MCF 10A (cell line): Measurements from ENCODE around the gene KRTAP10-8. TPM values are rescaled to one million over a fixed set of nuclear protein-coding genes. Genes with fewer than 3 reads are reported as not detected.

ENCODE experiments used
- BruUV-seq: library from RNA; stranded (reverse); fragments of 400-500 nt; replicated peaks from 2 replicates; lab custom pipeline; 2021; lab: Mats Ljungman, UMichigan
- CTCF ChIA-PET: fragments of 300-600 bp; sonication (Branson Sonifier 250); formaldehyde crosslinking; extraction: SDS; loops from one replicate; lab custom pipeline; 2021; ENCODE audit warnings: antibody characterized with exemption, inconsistent platforms; lab: Yijun Ruan, JAX
- POLR2A ChIA-PET: fragments of 300-600, 350-650 bp; sonication (Branson Sonifier 250); formaldehyde crosslinking; extraction: SDS; loops from one replicate; lab custom pipeline; 2020; ENCODE audit warnings: antibody characterized with exemption, inconsistent platforms; lab: Yijun Ruan, JAX
- DNase-seq: peaks from one replicate; pipeline ENCODE4 v3.0.0-alpha.2; 2018; ENCODE audit not compliant: unreplicated experiment
- H3K27ac Mint-ChIP-seq: one replicate; pipeline ENCODE4 v1.8.0; 2022; ENCODE audit warnings: mild to moderate bottlenecking, low read depth, mixed read lengths; ENCODE audit not compliant: unreplicated experiment
- H3K27me3 Mint-ChIP-seq: one replicate; pipeline ENCODE4 v1.8.0; 2022; ENCODE audit warnings: mixed read lengths; ENCODE audit not compliant: insufficient read depth, unreplicated experiment
- H3K36me3 Mint-ChIP-seq: one replicate; pipeline ENCODE4 v1.8.0; 2022; ENCODE audit warnings: mild to moderate bottlenecking, moderate library complexity, mixed read lengths; ENCODE audit not compliant: insufficient read depth, unreplicated experiment
- H3K4me1 Mint-ChIP-seq: one replicate; pipeline ENCODE4 v1.8.0; 2022; ENCODE audit warnings: mixed read lengths; ENCODE audit not compliant: insufficient read depth, unreplicated experiment
- H3K4me3 Mint-ChIP-seq: one replicate; pipeline ENCODE4 v1.8.0; 2022; ENCODE audit warnings: mild to moderate bottlenecking, moderate library complexity, mixed read lengths; ENCODE audit not compliant: unreplicated experiment
- H3K9me3 Mint-ChIP-seq: one replicate; pipeline ENCODE4 v1.8.0; 2022; ENCODE audit warnings: mixed read lengths; ENCODE audit not compliant: unreplicated experiment
- intact Hi-C: fragments of 100-400 bp; cut with micrococcal nuclease; formaldehyde crosslinking; loops from 2 replicates; pipeline ENCODE4 v1.14.1; 2022
- total RNA-seq: library from RNA; stranded (reverse); gene quantifications from 2 replicates; pipeline ENCODE4 v1.2.3, GENCODE V29; 2022
- TF ChIP-seq, protein P1 (sequence below): fragments of 200-600 bp; IDR thresholded peaks from one replicate; pipeline ENCODE4 v1.8.0; 2022; ENCODE audit warnings: antibody characterized with exemption, mild to moderate bottlenecking; ENCODE audit not compliant: unreplicated experiment

Gene KRTAP10-8
- total RNA-seq, 1 experiment from 2014 or later: not detected

DNA sequence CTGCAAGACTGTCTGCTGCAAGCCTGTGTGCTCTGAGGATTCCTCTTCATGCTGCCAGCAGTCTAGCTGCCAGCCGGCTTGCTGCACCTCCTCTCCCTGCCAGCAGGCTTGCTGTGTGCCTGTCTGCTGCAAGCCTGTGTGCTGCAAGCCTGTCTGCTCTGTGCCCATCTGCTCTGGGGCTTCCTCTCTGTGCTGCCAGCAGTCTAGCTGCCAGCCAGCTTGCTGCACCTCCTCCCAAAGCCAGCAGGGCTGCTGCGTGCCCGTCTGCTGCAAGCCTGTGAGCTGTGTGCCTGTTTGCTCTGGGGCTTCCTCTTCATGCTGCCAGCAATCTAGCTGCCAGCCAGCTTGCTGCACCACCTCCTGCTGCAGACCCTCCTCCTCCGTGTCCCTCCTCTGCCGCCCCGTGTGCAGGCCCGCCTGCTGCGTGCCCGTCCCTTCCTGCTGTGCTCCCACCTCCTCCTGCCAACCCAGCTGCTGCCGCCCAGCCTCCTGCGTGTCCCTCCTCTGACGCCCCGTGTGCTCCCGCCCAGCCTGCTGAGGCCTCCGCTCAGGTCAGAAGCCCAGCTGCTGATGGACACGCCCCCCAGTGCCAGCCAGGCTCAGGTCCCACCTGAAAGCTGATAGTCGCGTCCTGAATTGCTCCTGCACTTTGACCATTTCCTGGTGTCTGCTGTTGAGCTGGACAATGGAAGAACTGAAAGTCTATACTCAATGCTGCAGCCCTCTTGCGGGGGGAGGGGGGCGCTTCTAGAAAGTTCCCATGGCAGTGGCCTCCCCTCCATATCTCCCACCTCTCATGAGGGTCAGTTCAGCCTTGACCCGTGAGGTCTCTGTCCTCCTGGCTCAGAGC lies 37.2 kb upstream of the KRTAP10-8 start:
- no peak overlapping the region for H3K4me3 Mint-ChIP-seq
- peaks cover 25% of the 10 kb centered on the region for H3K9me3 Mint-ChIP-seq
- no peaks in the 10 kb centered on the region for H3K36me3 Mint-ChIP-seq
- BruUV-seq: no TSS peak
- DNase-seq: peak; percentile 16
- POLR2A ChIA-PET: no interaction called here
- peaks cover 7% of the 10 kb centered on the region for H3K4me1 Mint-ChIP-seq
- peak overlapping the region; percentile 79 for H3K27ac Mint-ChIP-seq
- CTCF ChIA-PET: interaction anchor here (0.6 to 1.1 kb wide), 4 partner anchors 57 to 852 kb away, joined by 3 to 4 read pairs (median 4); no protein-coding TSS in a partner anchor
- intact Hi-C loops: no loop called here
- TF ChIP-seq, protein P1, sequence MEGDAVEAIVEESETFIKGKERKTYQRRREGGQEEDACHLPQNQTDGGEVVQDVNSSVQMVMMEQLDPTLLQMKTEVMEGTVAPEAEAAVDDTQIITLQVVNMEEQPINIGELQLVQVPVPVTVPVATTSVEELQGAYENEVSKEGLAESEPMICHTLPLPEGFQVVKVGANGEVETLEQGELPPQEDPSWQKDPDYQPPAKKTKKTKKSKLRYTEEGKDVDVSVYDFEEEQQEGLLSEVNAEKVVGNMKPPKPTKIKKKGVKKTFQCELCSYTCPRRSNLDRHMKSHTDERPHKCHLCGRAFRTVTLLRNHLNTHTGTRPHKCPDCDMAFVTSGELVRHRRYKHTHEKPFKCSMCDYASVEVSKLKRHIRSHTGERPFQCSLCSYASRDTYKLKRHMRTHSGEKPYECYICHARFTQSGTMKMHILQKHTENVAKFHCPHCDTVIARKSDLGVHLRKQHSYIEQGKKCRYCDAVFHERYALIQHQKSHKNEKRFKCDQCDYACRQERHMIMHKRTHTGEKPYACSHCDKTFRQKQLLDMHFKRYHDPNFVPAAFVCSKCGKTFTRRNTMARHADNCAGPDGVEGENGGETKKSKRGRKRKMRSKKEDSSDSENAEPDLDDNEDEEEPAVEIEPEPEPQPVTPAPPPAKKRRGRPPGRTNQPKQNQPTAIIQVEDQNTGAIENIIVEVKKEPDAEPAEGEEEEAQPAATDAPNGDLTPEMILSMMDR: peak; percentile 17
- H3K27me3 Mint-ChIP-seq: peaks cover 48% of the 10 kb centered on the region

GRCh38 chr21:44575307-44576024 lies 36.4 kb upstream of the KRTAP10-8 start:
- DNase-seq: no peak
- Mint-ChIP-seq H3K36me3 (no peaks in the 10 kb centered on the region), H3K4me1 (peaks cover 7% of the 10 kb centered on the region), H3K4me3 (no peak overlapping the region), H3K27me3 (peaks cover 49% of the 10 kb centered on the region), H3K9me3 (peaks cover 20% of the 10 kb centered on the region), H3K27ac (peak overlapping the region; percentile 79)
- TF ChIP-seq, protein P1: no peak
- ChIA-PET POLR2A (no interaction called here), CTCF (interaction anchor here (0.6 to 1.1 kb wide), 2 partner anchors 65 to 851 kb away, joined by 4 read pairs; no protein-coding TSS in a partner anchor)
- BruUV-seq: no TSS peak
- intact Hi-C loops: no loop called here

DNA sequence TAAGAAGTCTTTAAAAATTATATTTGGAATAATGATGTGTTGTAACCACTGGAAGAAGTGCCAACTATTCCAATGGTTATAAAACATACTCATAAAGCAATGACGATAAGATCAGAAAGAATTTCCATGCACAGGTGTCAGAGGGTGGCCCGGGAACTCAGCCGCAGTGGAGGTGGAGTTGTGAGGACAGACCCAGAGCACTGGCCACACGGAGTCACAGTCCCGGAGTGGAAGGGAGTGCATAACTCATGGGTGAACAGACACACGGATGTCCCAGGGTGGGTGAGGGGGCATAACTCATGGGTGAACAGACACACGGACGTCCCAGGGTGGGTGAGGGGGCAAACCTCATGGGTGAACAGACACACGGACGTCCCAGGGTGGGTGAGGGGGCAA lies 35.9 kb upstream of the KRTAP10-8 start:
- intact Hi-C loops: no loop called here
- TF ChIP-seq, protein P1: no peak
- Mint-ChIP-seq H3K4me3 (no peak overlapping the region), H3K27ac (no peak overlapping the region), H3K4me1 (peaks cover 7% of the 10 kb centered on the region), H3K9me3 (peaks cover 17% of the 10 kb centered on the region), H3K27me3 (peaks cover 44% of the 10 kb centered on the region), H3K36me3 (no peaks in the 10 kb centered on the region)
- no TSS peak for BruUV-seq
- DNase-seq: no peak
- ChIA-PET POLR2A (no interaction called here), CTCF (no interaction called here)
